ENCODE data around the gene MXRA7. TPM values are rescaled to one million over a fixed set of nuclear protein-coding genes. Genes with fewer than 3 reads are reported as not detected.
A peak's percentile ranks its signal among the peaks of the same experiment; 100 is the strongest.
"Not testable (repeated sequence)": the region's sequence is repeated elsewhere in the genome, so short reads cannot be mapped to it uniquely, and the experiment has no call there.

The MXRA7 gene
- total and polyA plus RNA-seq, 4 donors, result 60.9 to 127 (median 83.2) TPM

- H3K4me3 ChIP-seq, result no peak overlapping the region
- 17 to 18% methylated on average over 8 of the region's 8 CpGs for WGBS, 2 donors
- peaks cover 6 to 47% (median 31%) of the 10 kb centered on the region in 4 donors for H3K36me3 ChIP-seq (ENCODE audit: control insufficient read depth in 4 of 4, insufficient read depth in 4 of 4, low read length in 4 of 4)
- H3K9ac ChIP-seq (ENCODE audit: insufficient read depth in 1 of 2, low read length in 2 of 2), result peak overlapping the region in 1 of 2 donors; percentile 93
- H3K27ac ChIP-seq (ENCODE audit: low read depth in 1 of 2, low read length in 1 of 2), result no peak overlapping the region
- H3K4me1 ChIP-seq (ENCODE audit: control insufficient read depth in 5 of 5, insufficient read depth in 5 of 5, low read length in 5 of 5), result peaks cover 0 to 40% (median 6%) of the 10 kb centered on the region in 5 donors
- DNase-seq (peak in 2 of 3 donors; percentile 22 to 52), ATAC-seq (ENCODE audit: insufficient read depth, low FRiP score) (no peak)
- no peaks in the 10 kb centered on the region for H3K9me3 ChIP-seq (ENCODE audit: control insufficient read depth in 4 of 4, insufficient read depth in 3 of 4, low read length in 3 of 4)
- H3K27me3 ChIP-seq (ENCODE audit: control insufficient read depth in 3 of 3, insufficient read depth in 3 of 3, low read length in 2 of 3), result no peaks in the 10 kb centered on the region
- no peak for TF ChIP-seq CTCF (IDR thresholded peaks at IDR 0.05; ENCODE audit: control extremely low read depth, extremely low read depth)
These were observed 23.5 kb upstream of the MXRA7 start for GRCh38 chr17:76734080-76734840.

- Histone ChIP-seq H3K36me3 (ENCODE audit: control insufficient read depth in 4 of 4, insufficient read depth in 4 of 4, low read length in 4 of 4) (peaks cover 6 to 47% (median 32%) of the 10 kb centered on the region in 4 donors), H3K9ac (ENCODE audit: insufficient read depth in 1 of 2, low read length in 2 of 2) (no peak overlapping the region), H3K4me3 (no peak overlapping the region), H3K4me1 (ENCODE audit: control insufficient read depth in 5 of 5, insufficient read depth in 5 of 5, low read length in 5 of 5) (peaks cover 0 to 34% (median 5%) of the 10 kb centered on the region in 5 donors), H3K27ac (ENCODE audit: low read depth in 1 of 2, low read length in 1 of 2) (peak overlapping the region in 1 of 2 donors; percentile 23), H3K9me3 (ENCODE audit: control insufficient read depth in 4 of 4, insufficient read depth in 3 of 4, low read length in 3 of 4) (no peaks in the 10 kb centered on the region), H3K27me3 (ENCODE audit: control insufficient read depth in 3 of 3, insufficient read depth in 3 of 3, low read length in 2 of 3) (no peaks in the 10 kb centered on the region)
- TF ChIP-seq CTCF (IDR thresholded peaks at IDR 0.05; ENCODE audit: control extremely low read depth, extremely low read depth), result no peak
- no peak for DNase-seq
- no peak for ATAC-seq (ENCODE audit: insufficient read depth, low FRiP score)
- WGBS, 2 donors, result 53 to 82% methylated on average over 1 of the region's 1 CpG
These were observed 22.8 kb upstream of the MXRA7 start for GRCh38 chr17:76733618-76733957.

- Histone ChIP-seq H3K9me3 (ENCODE audit: control insufficient read depth in 4 of 4, insufficient read depth in 3 of 4, low read length in 3 of 4) (no peaks in the 10 kb centered on the region), H3K4me3 (no peak overlapping the region), H3K9ac (ENCODE audit: insufficient read depth in 1 of 2, low read length in 2 of 2) (no peak overlapping the region), H3K27ac (ENCODE audit: low read depth in 1 of 2, low read length in 1 of 2) (peak overlapping the region in 1 of 2 donors; percentile 52), H3K36me3 (ENCODE audit: control insufficient read depth in 4 of 4, insufficient read depth in 4 of 4, low read length in 4 of 4) (peaks cover 6 to 47% (median 32%) of the 10 kb centered on the region in 4 donors), H3K27me3 (ENCODE audit: control insufficient read depth in 3 of 3, insufficient read depth in 3 of 3, low read length in 2 of 3) (no peaks in the 10 kb centered on the region), H3K4me1 (ENCODE audit: control insufficient read depth in 5 of 5, insufficient read depth in 5 of 5, low read length in 5 of 5) (peaks cover under 1 to 34% (median 6%) of the 10 kb centered on the region in 5 donors)
- ATAC-seq (ENCODE audit: insufficient read depth, low FRiP score) (no peak), DNase-seq (no peak)
- WGBS, 2 donors, result 77 to 94% methylated on average over 3 of the region's 3 CpGs
- TF ChIP-seq CTCF (IDR thresholded peaks at IDR 0.05; ENCODE audit: control extremely low read depth, extremely low read depth), result no peak
These were observed 22.2 kb upstream of the MXRA7 start for GRCh38 chr17:76732734-76733617.

GRCh38 chr17:76731800-76732733, 21.3 kb upstream of the MXRA7 start:
- Histone ChIP-seq H3K36me3 (ENCODE audit: control insufficient read depth in 4 of 4, insufficient read depth in 4 of 4, low read length in 4 of 4) (peaks cover 6 to 47% (median 32%) of the 10 kb centered on the region in 4 donors), H3K4me1 (ENCODE audit: control insufficient read depth in 5 of 5, insufficient read depth in 5 of 5, low read length in 5 of 5) (peaks cover 5 to 42% (median 15%) of the 10 kb centered on the region in 5 donors)
- not testable (repeated sequence) for H3K27me3 ChIP-seq (ENCODE audit: control insufficient read depth in 3 of 3, insufficient read depth in 3 of 3, low read length in 2 of 3); H3K4me3 ChIP-seq; H3K9ac ChIP-seq (ENCODE audit: insufficient read depth in 1 of 2, low read length in 2 of 2); DNase-seq; H3K9me3 ChIP-seq (ENCODE audit: control insufficient read depth in 4 of 4, insufficient read depth in 3 of 4, low read length in 3 of 4); H3K27ac ChIP-seq (ENCODE audit: low read depth in 1 of 2, low read length in 1 of 2); ATAC-seq (ENCODE audit: insufficient read depth, low FRiP score)
- 83% methylated on average over 13 of the region's 13 CpGs for WGBS, 2 donors
